HT-29 (cell line): ENCODE results near the gene MAMDC4. TPM values are rescaled to one million over a fixed set of nuclear protein-coding genes. Genes with fewer than 3 reads are reported as not detected.
"Not testable (repeated sequence)": the region's sequence is repeated elsewhere in the genome, so short reads cannot be mapped to it uniquely, and the experiment has no call there.

Experiments
- DNase-seq: peaks from one replicate; pipeline ENCODE4 v3.0.0-alpha.2; 2015; ENCODE audit warnings: low spot score
- total RNA-seq: library from RNA; depleted of rRNA; stranded (reverse); fragments of >200 nt; shearing (Covaris generic); gene quantifications from 2 replicates; pipeline ENCODE4 v1.2.3, GENCODE V29; 2014

Gene MAMDC4
- total RNA-seq, 1 experiment from 2014 or later = 14.9 TPM

DNA sequence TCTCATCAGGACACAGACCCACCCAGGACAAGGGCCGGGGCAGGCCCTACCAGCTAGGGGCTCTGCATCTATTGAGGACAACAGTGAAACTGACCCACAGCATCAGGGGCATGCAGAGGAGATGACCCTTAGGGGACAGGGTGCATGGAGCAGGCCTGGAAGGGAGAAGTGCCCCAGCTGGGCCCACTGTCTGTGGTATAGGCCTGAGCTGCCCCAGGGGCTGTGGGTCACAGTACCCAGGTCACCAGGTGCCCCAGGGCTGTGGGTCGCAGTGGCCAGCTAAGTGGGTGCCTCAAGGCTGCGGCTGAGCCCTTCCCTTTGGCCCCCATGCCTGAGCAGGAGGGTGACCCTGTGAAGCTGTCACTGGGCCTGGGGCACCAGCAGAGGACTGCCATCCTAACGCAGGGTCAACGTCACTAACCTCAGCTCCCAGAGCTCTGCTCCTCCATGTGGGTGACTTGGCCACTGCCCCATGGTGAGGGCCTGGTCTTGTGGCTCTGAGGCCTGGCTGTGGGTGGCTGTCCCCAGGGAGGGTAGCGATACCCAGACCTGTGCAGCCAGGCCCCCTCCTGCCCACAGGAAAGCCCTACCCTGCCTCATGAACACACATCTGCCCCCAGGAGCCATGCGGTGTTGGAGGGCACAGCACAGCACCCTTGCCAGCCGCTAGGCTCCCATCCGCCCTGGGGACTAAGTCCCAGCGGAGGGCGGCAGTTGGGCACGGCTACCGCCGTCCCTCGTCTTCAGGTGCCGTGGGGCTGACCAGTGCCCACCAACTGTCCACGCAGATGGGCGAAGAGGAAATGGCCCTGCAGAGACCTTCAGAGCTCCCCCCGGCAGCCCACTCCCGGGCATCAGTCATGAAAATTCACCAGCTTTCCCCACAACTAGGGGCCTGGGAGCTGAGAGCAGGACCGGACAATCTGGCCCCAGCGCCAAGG lies 9.1 kb downstream of the MAMDC4 start:
- no peak for DNase-seq

- DNase-seq = no peak
These were observed 9.8 kb downstream of the MAMDC4 start for GRCh38 chr9:136861874-136862457.

DNA sequence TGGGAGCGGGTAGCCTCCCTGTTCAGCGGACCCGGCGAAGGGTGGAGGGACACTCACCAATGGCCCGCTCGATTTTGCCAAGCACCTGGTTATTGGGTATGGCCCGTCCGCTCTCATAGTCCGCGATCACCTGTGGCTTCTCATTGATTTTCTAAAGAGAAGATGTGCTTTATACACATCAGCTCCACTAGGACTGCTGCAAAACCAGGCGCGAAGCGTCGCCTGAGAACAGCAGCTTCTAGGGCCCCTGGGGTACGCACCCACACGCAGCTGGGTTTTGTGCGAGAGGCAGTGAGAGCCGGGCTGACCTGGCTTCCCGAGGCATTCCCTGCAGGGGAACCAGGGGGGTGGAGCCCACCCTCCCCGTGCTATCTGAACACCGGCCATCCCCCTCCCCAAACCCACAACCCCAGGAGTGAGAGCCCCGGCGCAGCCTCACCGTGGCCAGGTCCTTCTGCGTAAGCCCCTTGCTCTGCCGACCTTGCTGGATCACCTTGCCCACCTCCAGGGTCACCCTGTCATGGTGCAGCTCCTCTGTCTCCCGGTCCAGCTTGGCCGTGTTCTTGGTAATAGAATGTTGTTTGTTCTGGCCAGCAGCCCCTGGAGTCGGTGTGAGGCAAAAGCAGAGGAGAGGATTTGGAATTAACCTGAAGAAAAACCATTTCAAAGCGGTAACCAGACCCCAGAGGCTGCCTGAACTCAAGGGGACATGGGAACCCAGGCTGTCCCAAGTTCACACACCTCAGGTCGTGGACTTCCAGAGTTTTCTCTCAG lies 10.9 kb downstream of the MAMDC4 start:
- no peak for DNase-seq

- no peak for DNase-seq
These were observed 11.6 kb downstream of the MAMDC4 start for GRCh38 chr9:136863623-136864273.

GRCh38 chr9:136865041-136865767 lies 13.1 kb downstream of the MAMDC4 start:
- DNase-seq = no peak

DNA sequence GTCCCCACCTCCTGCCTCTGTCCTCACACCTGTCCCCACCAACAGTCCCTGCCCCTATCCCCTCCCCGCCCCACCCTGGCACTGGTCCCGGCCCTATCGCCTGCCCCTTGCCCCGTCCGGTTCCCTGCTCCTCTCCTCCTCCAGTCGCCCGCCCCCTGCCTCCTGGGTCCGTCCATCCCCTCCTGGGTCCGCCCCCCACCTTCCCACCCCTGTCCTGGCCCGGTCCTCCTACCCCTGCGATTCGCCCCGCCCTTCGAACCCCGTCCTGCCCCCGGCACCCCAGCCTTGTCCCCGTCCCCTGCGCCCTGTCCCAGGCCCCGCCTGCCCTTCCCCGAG lies 13.6 kb downstream of the MAMDC4 start:
- no peak for DNase-seq

DNA sequence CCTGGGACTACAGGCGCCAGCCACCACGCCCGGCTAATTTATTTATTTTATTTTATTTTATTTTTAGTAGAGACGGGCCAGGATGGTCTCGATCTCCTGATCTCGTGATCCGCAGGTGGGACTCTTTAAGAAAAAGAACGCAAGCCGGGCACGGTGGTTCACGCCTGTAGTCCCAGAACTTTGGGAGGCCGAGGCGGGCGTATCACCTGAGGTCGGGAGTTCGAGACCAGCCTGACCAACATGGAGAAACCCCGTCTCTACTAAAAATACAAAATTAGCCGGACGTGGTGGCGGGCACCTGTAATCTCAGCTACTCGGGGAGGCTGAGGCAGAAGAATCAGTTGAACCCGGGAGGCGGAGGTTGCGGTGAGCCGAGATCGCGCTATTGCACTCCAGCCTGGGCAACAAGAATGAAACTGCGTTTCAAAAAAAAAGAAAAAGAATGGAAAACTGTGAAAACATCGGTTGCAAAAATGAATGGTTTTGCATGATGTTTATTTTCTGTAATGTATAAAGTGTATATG lies 14.8 kb downstream of the MAMDC4 start:
- not testable (repeated sequence) for DNase-seq

DNA sequence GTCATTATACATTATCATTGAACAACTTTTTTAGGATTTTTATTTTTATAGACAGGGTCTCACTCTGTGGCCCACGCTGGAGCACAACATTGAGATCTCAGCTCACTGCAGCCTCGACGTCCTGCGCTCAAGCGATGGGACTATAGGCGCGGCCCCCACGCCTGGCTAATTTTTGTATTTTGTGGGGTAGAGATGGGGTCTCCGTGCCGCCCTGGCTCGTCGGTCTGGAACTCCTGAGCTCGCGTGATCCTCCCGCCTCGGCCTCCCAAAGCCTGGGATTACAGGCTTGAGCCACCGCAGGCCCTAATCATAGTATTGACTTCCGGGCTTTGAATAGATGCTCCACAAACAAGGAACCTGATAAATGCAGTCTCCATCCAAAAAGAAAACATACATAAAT lies 15.3 kb downstream of the MAMDC4 start:
- no peak for DNase-seq

DNA sequence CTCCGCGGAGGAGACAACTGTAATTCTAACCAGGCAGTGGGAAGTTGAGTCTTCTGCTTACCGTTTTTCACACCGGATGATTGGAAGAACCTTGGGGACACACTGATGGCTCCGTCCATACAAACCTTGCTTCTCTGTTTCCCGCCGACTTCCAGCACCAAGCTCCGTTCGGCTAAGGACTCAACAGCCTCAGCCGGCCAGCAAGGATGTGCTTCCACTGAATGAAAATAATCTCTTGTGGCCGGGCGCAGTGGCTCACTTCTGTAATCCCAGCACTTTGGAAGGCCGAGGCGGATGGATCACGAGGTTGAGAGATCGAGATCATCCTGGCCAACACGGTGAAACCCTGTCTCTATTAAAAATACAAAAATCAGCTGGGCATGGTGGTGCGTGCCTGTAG lies 15.8 kb downstream of the MAMDC4 start:
- no peak for DNase-seq

GRCh38 chr9:136868644-136869043 lies 16.5 kb downstream of the MAMDC4 start:
- no peak for DNase-seq

- not testable (repeated sequence) for DNase-seq
These were observed 17.5 kb downstream of the MAMDC4 start for GRCh38 chr9:136869611-136870010.

DNA sequence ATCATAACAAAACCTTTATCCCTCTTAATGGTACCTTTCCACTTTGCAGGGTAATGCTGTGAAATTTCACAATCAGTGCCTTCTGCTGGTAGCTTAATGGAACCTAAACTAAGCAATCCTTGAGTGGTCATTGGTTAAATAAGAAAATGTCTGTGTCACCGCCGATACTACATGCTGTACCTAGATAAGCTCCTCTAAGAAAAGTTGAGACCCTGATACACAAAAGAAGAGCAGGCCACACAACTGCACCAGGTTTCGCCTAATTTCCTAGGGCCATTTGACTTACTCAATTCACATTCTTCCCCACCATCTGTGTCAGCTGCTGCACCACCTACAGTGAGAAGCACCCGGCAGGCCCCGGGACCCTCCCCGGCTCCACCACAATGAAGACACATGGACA lies 23.0 kb downstream of the MAMDC4 start:
- DNase-seq = no peak

- DNase-seq = no peak
These were observed 24.3 kb downstream of the MAMDC4 start for GRCh38 chr9:136876476-136876875.

DNA sequence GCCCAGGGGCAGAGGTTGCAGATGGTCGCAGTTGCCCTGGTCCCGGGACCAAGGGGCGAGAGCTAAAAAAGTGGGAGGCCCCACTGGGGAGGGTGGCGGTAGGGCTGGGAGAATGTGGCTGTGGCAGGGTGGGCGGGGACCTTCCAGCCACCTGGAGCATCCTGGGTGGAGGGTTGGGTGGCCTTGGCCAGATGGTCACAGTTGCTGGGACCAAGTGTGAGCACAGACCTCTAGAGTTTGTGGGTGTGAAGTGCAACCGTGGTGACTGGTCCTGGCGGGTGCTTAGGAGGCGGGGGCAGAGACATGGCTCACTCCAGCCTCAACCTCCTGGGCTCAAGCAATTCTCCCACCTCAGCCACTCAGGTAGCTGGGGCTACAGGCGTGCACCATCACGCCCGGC lies 28.5 kb downstream of the MAMDC4 start:
- DNase-seq = no peak

DNA sequence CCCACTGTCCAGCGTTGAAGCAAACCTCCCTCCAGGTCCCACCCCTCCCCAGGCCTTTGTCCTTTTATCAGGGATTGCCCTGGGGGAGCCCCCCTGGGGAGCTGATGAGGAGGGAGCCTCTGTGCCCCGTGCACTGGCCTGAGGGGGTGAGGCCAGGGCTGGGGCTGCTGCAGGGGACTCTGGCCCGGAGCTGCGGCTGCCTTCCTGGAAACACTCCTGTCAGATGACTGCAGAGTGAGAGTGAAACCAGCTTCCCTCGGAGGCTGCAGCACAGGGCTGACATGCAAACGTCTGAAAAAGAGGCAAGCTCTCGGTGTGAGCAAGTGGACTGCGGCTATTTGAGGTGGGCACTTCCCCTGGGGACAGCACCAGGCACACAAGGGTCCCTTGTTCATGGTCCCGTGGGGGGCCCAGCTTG lies 29.6 kb downstream of the MAMDC4 start:
- no peak for DNase-seq

DNA sequence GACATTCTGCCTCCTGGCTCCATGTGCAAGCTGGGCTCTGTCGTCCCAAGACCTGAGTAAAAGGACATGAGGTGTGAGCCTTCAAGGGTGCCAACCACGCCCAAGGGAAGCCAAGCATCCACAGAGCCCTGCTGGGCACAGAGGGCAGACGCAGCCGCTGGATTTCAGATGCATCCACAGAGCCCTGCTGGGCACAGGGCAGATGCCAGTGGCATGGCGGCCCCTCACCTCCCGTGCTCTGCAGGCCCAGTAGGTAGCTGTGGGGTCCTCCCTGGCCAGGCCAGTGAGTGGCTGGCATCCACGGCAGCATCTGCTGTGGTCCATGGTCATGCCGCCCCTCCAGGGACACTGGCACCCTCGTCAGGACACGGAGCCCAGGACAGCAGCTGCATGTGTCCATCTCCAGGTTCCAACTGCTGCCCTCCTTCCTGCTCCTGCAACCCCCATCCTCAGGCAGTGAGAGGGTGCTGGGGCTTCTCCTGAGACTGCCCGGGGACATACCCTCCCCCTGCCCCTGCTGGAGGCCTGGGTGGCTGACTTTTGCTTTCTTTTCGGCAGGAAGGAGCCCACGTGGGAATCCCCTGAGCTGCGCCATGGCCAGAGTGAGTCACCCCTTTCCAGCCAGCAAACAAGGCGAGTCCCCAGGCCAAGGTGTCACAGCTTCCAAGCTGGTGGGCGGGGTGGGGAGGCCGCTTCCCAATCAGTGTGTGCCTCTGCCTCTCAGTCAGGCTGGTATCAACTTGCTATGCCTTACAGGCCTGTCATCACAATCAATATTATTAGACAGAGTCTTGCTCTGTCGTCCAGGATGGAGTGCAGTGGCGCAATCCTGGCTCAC lies 30.2 kb downstream of the MAMDC4 start:
- DNase-seq = peak; percentile 72

- DNase-seq = not testable (repeated sequence)
These were observed 30.8 kb downstream of the MAMDC4 start for GRCh38 chr9:136882947-136883283.

DNA sequence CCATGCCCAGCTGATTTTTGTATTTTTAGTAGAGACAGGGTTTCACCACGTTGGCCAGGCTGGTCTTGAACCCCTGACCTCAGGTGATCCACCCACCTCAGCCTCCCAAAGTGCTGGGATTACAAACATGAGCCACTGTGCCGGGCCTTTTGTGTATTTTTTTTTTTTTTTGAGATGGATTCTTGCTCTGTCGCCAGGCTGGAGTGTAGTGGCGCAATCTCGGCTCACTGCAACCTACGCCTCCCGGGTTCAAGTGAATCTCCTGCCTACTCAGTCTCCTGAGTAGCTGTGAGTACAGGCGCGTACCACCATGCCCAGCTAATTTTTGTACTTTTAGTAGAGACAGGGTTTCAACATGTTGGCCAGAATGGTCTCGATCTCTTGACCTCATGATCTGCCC lies 31.5 kb downstream of the MAMDC4 start:
- DNase-seq = not testable (repeated sequence)

GRCh38 chr9:136885950-136886578 lies 33.9 kb downstream of the MAMDC4 start, which contains the start of gene TRAF2:
Gene TRAF2, plus strand, starts transcription at chr9:136886516. Its CDS starts 12,225 bp downstream, at chr9:136898741.
- DNase-seq = peak; percentile 99
